Measurements from ENCODE around the gene BTBD9.

The BTBD9 gene

GRCh38 chr6:38391626-38392579 lies 247.8 kb downstream of the BTBD9 start:
- Histone ChIP-seq H3K36me3 (ENCODE audit: control insufficient read depth in 5 of 5, insufficient read depth in 5 of 5, low read length in 5 of 5) (no peaks in the 10 kb centered on the region), H3K27me3 (ENCODE audit: control insufficient read depth in 5 of 5, insufficient read depth in 4 of 5, low read length in 5 of 5) (no peaks in the 10 kb centered on the region), H3K4me1 (ENCODE audit: control insufficient read depth in 5 of 5, insufficient read depth in 5 of 5, low read length in 5 of 5) (peaks cover 0 to 16% (median 5%) of the 10 kb centered on the region in 5 donors), H3K9me3 (ENCODE audit: control insufficient read depth in 5 of 5, low read length in 5 of 5) (no peaks in the 10 kb centered on the region), H3K9ac (ENCODE audit: low read length in 5 of 5) (no peak overlapping the region), H3K27ac (ENCODE audit: low read depth, low read length) (no peak overlapping the region), H3K4me3 (ENCODE audit: low read depth in 1 of 5, low read length in 5 of 5) (no peak overlapping the region)

GRCh38 chr6:38391206-38391605 lies 248.5 kb downstream of the BTBD9 start:
- no peak overlapping the region for H3K27ac ChIP-seq (ENCODE audit: low read depth, low read length)
- H3K27me3 ChIP-seq (ENCODE audit: control insufficient read depth in 5 of 5, insufficient read depth in 4 of 5, low read length in 5 of 5), result no peaks in the 10 kb centered on the region
- H3K9ac ChIP-seq (ENCODE audit: low read length in 5 of 5), result no peak overlapping the region
- H3K4me1 ChIP-seq (ENCODE audit: control insufficient read depth in 5 of 5, insufficient read depth in 5 of 5, low read length in 5 of 5), result peaks cover 0 to 16% (median 5%) of the 10 kb centered on the region in 5 donors
- H3K36me3 ChIP-seq (ENCODE audit: control insufficient read depth in 5 of 5, insufficient read depth in 5 of 5, low read length in 5 of 5), result no peaks in the 10 kb centered on the region
- H3K4me3 ChIP-seq (ENCODE audit: low read depth in 1 of 5, low read length in 5 of 5), result no peak overlapping the region
- H3K9me3 ChIP-seq (ENCODE audit: control insufficient read depth in 5 of 5, low read length in 5 of 5), result no peaks in the 10 kb centered on the region

GRCh38 chr6:38389875-38390274 lies 249.9 kb downstream of the BTBD9 start:
- Histone ChIP-seq H3K27ac (ENCODE audit: low read depth, low read length) (no peak overlapping the region), H3K9ac (ENCODE audit: low read length in 5 of 5) (no peak overlapping the region), H3K9me3 (ENCODE audit: control insufficient read depth in 5 of 5, low read length in 5 of 5) (no peaks in the 10 kb centered on the region), H3K4me3 (ENCODE audit: low read depth in 1 of 5, low read length in 5 of 5) (no peak overlapping the region), H3K27me3 (ENCODE audit: control insufficient read depth in 5 of 5, insufficient read depth in 4 of 5, low read length in 5 of 5) (no peaks in the 10 kb centered on the region), H3K4me1 (ENCODE audit: control insufficient read depth in 5 of 5, insufficient read depth in 5 of 5, low read length in 5 of 5) (peaks cover 0 to 16% (median 5%) of the 10 kb centered on the region in 5 donors), H3K36me3 (ENCODE audit: control insufficient read depth in 5 of 5, insufficient read depth in 5 of 5, low read length in 5 of 5) (no peaks in the 10 kb centered on the region)

GRCh38 chr6:38387971-38388370 lies 251.8 kb downstream of the BTBD9 start:
- H3K27me3 ChIP-seq (ENCODE audit: control insufficient read depth in 5 of 5, insufficient read depth in 4 of 5, low read length in 5 of 5), result no peaks in the 10 kb centered on the region
- H3K36me3 ChIP-seq (ENCODE audit: control insufficient read depth in 5 of 5, insufficient read depth in 5 of 5, low read length in 5 of 5), result no peaks in the 10 kb centered on the region
- H3K4me1 ChIP-seq (ENCODE audit: control insufficient read depth in 5 of 5, insufficient read depth in 5 of 5, low read length in 5 of 5), result peaks cover 0 to 16% (median 5%) of the 10 kb centered on the region in 5 donors
- no peak overlapping the region for H3K4me3 ChIP-seq (ENCODE audit: low read depth in 1 of 5, low read length in 5 of 5)
- peak overlapping the region; percentile 66 for H3K27ac ChIP-seq (ENCODE audit: low read depth, low read length)
- no peak overlapping the region for H3K9ac ChIP-seq (ENCODE audit: low read length in 5 of 5)
- no peaks in the 10 kb centered on the region for H3K9me3 ChIP-seq (ENCODE audit: control insufficient read depth in 5 of 5, low read length in 5 of 5)

GRCh38 chr6:38387461-38387860 lies 252.3 kb downstream of the BTBD9 start:
- H3K4me3 ChIP-seq (ENCODE audit: low read depth in 1 of 5, low read length in 5 of 5), result no peak overlapping the region
- H3K27me3 ChIP-seq (ENCODE audit: control insufficient read depth in 5 of 5, insufficient read depth in 4 of 5, low read length in 5 of 5), result no peaks in the 10 kb centered on the region
- H3K9me3 ChIP-seq (ENCODE audit: control insufficient read depth in 5 of 5, low read length in 5 of 5), result no peaks in the 10 kb centered on the region
- no peak overlapping the region for H3K9ac ChIP-seq (ENCODE audit: low read length in 5 of 5)
- peaks cover 0 to 16% (median 5%) of the 10 kb centered on the region in 5 donors for H3K4me1 ChIP-seq (ENCODE audit: control insufficient read depth in 5 of 5, insufficient read depth in 5 of 5, low read length in 5 of 5)
- no peaks in the 10 kb centered on the region for H3K36me3 ChIP-seq (ENCODE audit: control insufficient read depth in 5 of 5, insufficient read depth in 5 of 5, low read length in 5 of 5)
- peak overlapping the region; percentile 66 for H3K27ac ChIP-seq (ENCODE audit: low read depth, low read length)

GRCh38 chr6:38378801-38379200 lies 260.9 kb downstream of the BTBD9 start:
- no peaks in the 10 kb centered on the region for H3K27me3 ChIP-seq (ENCODE audit: control insufficient read depth in 5 of 5, insufficient read depth in 4 of 5, low read length in 5 of 5)
- H3K9ac ChIP-seq (ENCODE audit: low read length in 5 of 5), result no peak overlapping the region
- no peaks in the 10 kb centered on the region for H3K36me3 ChIP-seq (ENCODE audit: control insufficient read depth in 5 of 5, insufficient read depth in 5 of 5, low read length in 5 of 5)
- H3K4me3 ChIP-seq (ENCODE audit: low read depth in 1 of 5, low read length in 5 of 5), result no peak overlapping the region
- H3K9me3 ChIP-seq (ENCODE audit: control insufficient read depth in 5 of 5, low read length in 5 of 5), result no peaks in the 10 kb centered on the region
- no peak overlapping the region for H3K27ac ChIP-seq (ENCODE audit: low read depth, low read length)
- peaks cover 0 to 9% (median 9%) of the 10 kb centered on the region in 5 donors for H3K4me1 ChIP-seq (ENCODE audit: control insufficient read depth in 5 of 5, insufficient read depth in 5 of 5, low read length in 5 of 5)

- peaks cover 0 to 16% (median 14%) of the 10 kb centered on the region in 5 donors for H3K4me1 ChIP-seq (ENCODE audit: control insufficient read depth in 5 of 5, insufficient read depth in 5 of 5, low read length in 5 of 5)
- H3K9me3 ChIP-seq (ENCODE audit: control insufficient read depth in 5 of 5, low read length in 5 of 5), result no peaks in the 10 kb centered on the region
- no peaks in the 10 kb centered on the region for H3K27me3 ChIP-seq (ENCODE audit: control insufficient read depth in 5 of 5, insufficient read depth in 4 of 5, low read length in 5 of 5)
- H3K36me3 ChIP-seq (ENCODE audit: control insufficient read depth in 5 of 5, insufficient read depth in 5 of 5, low read length in 5 of 5), result no peaks in the 10 kb centered on the region
- no peak overlapping the region for H3K9ac ChIP-seq (ENCODE audit: low read length in 5 of 5)
- no peak overlapping the region for H3K27ac ChIP-seq (ENCODE audit: low read depth, low read length)
- H3K4me3 ChIP-seq (ENCODE audit: low read depth in 1 of 5, low read length in 5 of 5), result no peak overlapping the region
These were observed 263.8 kb downstream of the BTBD9 start for GRCh38 chr6:38375937-38376336.

GRCh38 chr6:38375341-38375740 lies 264.4 kb downstream of the BTBD9 start:
- Histone ChIP-seq H3K4me1 (ENCODE audit: control insufficient read depth in 5 of 5, insufficient read depth in 5 of 5, low read length in 5 of 5) (peaks cover 0 to 22% (median 18%) of the 10 kb centered on the region in 5 donors), H3K36me3 (ENCODE audit: control insufficient read depth in 5 of 5, insufficient read depth in 5 of 5, low read length in 5 of 5) (no peaks in the 10 kb centered on the region), H3K27me3 (ENCODE audit: control insufficient read depth in 5 of 5, insufficient read depth in 4 of 5, low read length in 5 of 5) (no peaks in the 10 kb centered on the region), H3K9ac (ENCODE audit: low read length in 5 of 5) (no peak overlapping the region), H3K9me3 (ENCODE audit: control insufficient read depth in 5 of 5, low read length in 5 of 5) (no peaks in the 10 kb centered on the region), H3K4me3 (ENCODE audit: low read depth in 1 of 5, low read length in 5 of 5) (no peak overlapping the region), H3K27ac (ENCODE audit: low read depth, low read length) (no peak overlapping the region)

- no peaks in the 10 kb centered on the region for H3K9me3 ChIP-seq (ENCODE audit: control insufficient read depth in 5 of 5, low read length in 5 of 5)
- H3K4me1 ChIP-seq (ENCODE audit: control insufficient read depth in 5 of 5, insufficient read depth in 5 of 5, low read length in 5 of 5), result peaks cover 0 to 25% (median 20%) of the 10 kb centered on the region in 5 donors
- no peak overlapping the region for H3K27ac ChIP-seq (ENCODE audit: low read depth, low read length)
- no peaks in the 10 kb centered on the region for H3K27me3 ChIP-seq (ENCODE audit: control insufficient read depth in 5 of 5, insufficient read depth in 4 of 5, low read length in 5 of 5)
- no peaks in the 10 kb centered on the region for H3K36me3 ChIP-seq (ENCODE audit: control insufficient read depth in 5 of 5, insufficient read depth in 5 of 5, low read length in 5 of 5)
- no peak overlapping the region for H3K4me3 ChIP-seq (ENCODE audit: low read depth in 1 of 5, low read length in 5 of 5)
- H3K9ac ChIP-seq (ENCODE audit: low read length in 5 of 5), result no peak overlapping the region
These were observed 267.8 kb downstream of the BTBD9 start for GRCh38 chr6:38371881-38372280.
